Activated T-helper 1 cell treated with anti-CD3 and anti-CD28 coated beads, Interleukin-12 subunit alpha, Interleukin-12 subunit beta, Interleukin-2, Interleukin-4 antibody, amounts not matched to agents 30 ng/mL and 10 ng/mL and 1 ng/mL, durations not matched to agents 14 hours and 24 hours and 36 hours (primary cell): Measurements from ENCODE around the gene TRMT2B. TPM values are rescaled to one million over a fixed set of nuclear protein-coding genes. Genes with fewer than 3 reads are reported as not detected.
A peak's percentile ranks its signal among the peaks of the same experiment; 100 is the strongest.
"Not testable (repeated sequence)": the region's sequence is repeated elsewhere in the genome, so short reads cannot be mapped to it uniquely, and the experiment has no call there.

Source experiments
- DNase-seq: peaks from one replicate; pipeline ENCODE4 v3.0.0; 2021; ENCODE audit warnings: low spot score
- H3K27ac Mint-ChIP-seq: one replicate; pipeline ENCODE4 v1.8.0; 2021; ENCODE audit warnings: mild to moderate bottlenecking, mixed read lengths
- H3K27me3 Mint-ChIP-seq: one replicate; pipeline ENCODE4 v1.8.0; 2022; ENCODE audit warnings: mild to moderate bottlenecking, moderate library complexity, mixed read lengths; ENCODE audit not compliant: insufficient read depth
- H3K36me3 Mint-ChIP-seq: one replicate; pipeline ENCODE4 v1.8.0; 2021; ENCODE audit warnings: low read depth, mixed read lengths
- H3K4me1 Mint-ChIP-seq: one replicate; pipeline ENCODE4 v1.8.0; 2021; ENCODE audit warnings: low read depth, mixed read lengths
- H3K4me3 Mint-ChIP-seq: one replicate; pipeline ENCODE4 v1.8.0; 2021; ENCODE audit warnings: mild to moderate bottlenecking, moderate library complexity, mixed read lengths
- H3K9me3 Mint-ChIP-seq: one replicate; pipeline ENCODE4 v1.8.0; 2021; ENCODE audit warnings: mixed read lengths
- intact Hi-C: fragments of 100-400 bp; cut with micrococcal nuclease; formaldehyde crosslinking; loops from one replicate; pipeline ENCODE4 v1.15.1; 2024
- total RNA-seq: library from RNA; stranded (reverse); gene quantifications from 2 replicates; pipeline ENCODE4 v1.2.3, GENCODE V29; 2022

Gene TRMT2B
- total RNA-seq, 1 donor from 2014 or later = 19.3 TPM

- H3K36me3 Mint-ChIP-seq, H3K27me3 Mint-ChIP-seq, H3K9me3 Mint-ChIP-seq, DNase-seq, intact Hi-C loops, H3K4me3 Mint-ChIP-seq: not testable (repeated sequence)
- H3K4me1 Mint-ChIP-seq = peaks cover 11% of the 10 kb centered on the region
- peak overlapping the region; percentile 51 for H3K27ac Mint-ChIP-seq
Measured at GRCh38 chrX:101056551-101056950, 4.6 kb upstream of the TRMT2B start.

- H3K27me3 Mint-ChIP-seq = no peaks in the 10 kb centered on the region
- peak overlapping the region; percentile 93 for H3K27ac Mint-ChIP-seq
- peaks cover 9% of the 10 kb centered on the region for H3K36me3 Mint-ChIP-seq
- H3K4me3 Mint-ChIP-seq = peak overlapping the region; percentile 88
- H3K9me3 Mint-ChIP-seq = no peaks in the 10 kb centered on the region
- peaks cover 17% of the 10 kb centered on the region for H3K4me1 Mint-ChIP-seq
- intact Hi-C loops = loop anchor here (1.0 to 5.0 kb wide), 6 partner anchors 56 to 356 kb away; partner anchors contain the start of genes CSTF2, GLA, HNRNPH2 and RPL36A
- no peak for DNase-seq
Measured at GRCh38 chrX:101051153-101051548, 760 bp downstream of the TRMT2B start.

GRCh38 chrX:101040197-101040596 lies 11.7 kb downstream of the TRMT2B start:
- no peak overlapping the region for H3K4me3 Mint-ChIP-seq
- intact Hi-C loops = loop anchor here (10.0 kb wide), 1 partner anchor 245 kb away; no protein-coding TSS in a partner anchor
- no peaks in the 10 kb centered on the region for H3K4me1 Mint-ChIP-seq
- H3K9me3 Mint-ChIP-seq = no peaks in the 10 kb centered on the region
- no peak overlapping the region for H3K27ac Mint-ChIP-seq
- DNase-seq = no peak
- H3K36me3 Mint-ChIP-seq = peaks cover 17% of the 10 kb centered on the region
- H3K27me3 Mint-ChIP-seq = no peaks in the 10 kb centered on the region

- Mint-ChIP-seq H3K36me3 (peaks cover 19% of the 10 kb centered on the region), H3K27me3 (no peaks in the 10 kb centered on the region), H3K4me3 (no peak overlapping the region), H3K27ac (no peak overlapping the region), H3K9me3 (no peaks in the 10 kb centered on the region), H3K4me1 (no peaks in the 10 kb centered on the region)
- intact Hi-C loops = no loop called here
- no peak for DNase-seq
Measured at GRCh38 chrX:101037231-101037630, 14.7 kb downstream of the TRMT2B start.

- H3K4me1 Mint-ChIP-seq = peaks cover 14% of the 10 kb centered on the region
- no peak overlapping the region for H3K4me3 Mint-ChIP-seq
- H3K9me3 Mint-ChIP-seq = no peaks in the 10 kb centered on the region
- H3K27me3 Mint-ChIP-seq = no peaks in the 10 kb centered on the region
- intact Hi-C loops = no loop called here
- H3K27ac Mint-ChIP-seq = no peak overlapping the region
- peaks cover 35% of the 10 kb centered on the region for H3K36me3 Mint-ChIP-seq
- DNase-seq = no peak
Measured at GRCh38 chrX:101029665-101030064, 22.2 kb downstream of the TRMT2B start.

- Mint-ChIP-seq H3K36me3 (peaks cover 35% of the 10 kb centered on the region), H3K27ac (peak overlapping the region; percentile 47), H3K9me3 (no peaks in the 10 kb centered on the region), H3K4me3 (no peak overlapping the region), H3K4me1 (peaks cover 14% of the 10 kb centered on the region), H3K27me3 (no peaks in the 10 kb centered on the region)
- no peak for DNase-seq
- intact Hi-C loops = no loop called here
Measured at GRCh38 chrX:101028562-101028961, 23.3 kb downstream of the TRMT2B start.

- no peak for DNase-seq
- intact Hi-C loops = no loop called here
- Mint-ChIP-seq H3K36me3 (peaks cover 34% of the 10 kb centered on the region), H3K4me1 (peaks cover 14% of the 10 kb centered on the region), H3K27me3 (no peaks in the 10 kb centered on the region), H3K4me3 (no peak overlapping the region), H3K9me3 (no peaks in the 10 kb centered on the region), H3K27ac (peak overlapping the region; percentile 2)
Measured at GRCh38 chrX:101025126-101025525, 26.8 kb downstream of the TRMT2B start.

GRCh38 chrX:101022020-101022419 lies 29.9 kb downstream of the TRMT2B start:
- peaks cover 4% of the 10 kb centered on the region for H3K4me1 Mint-ChIP-seq

GRCh38 chrX:101012031-101012430 lies 39.9 kb downstream of the TRMT2B start:
- H3K36me3 Mint-ChIP-seq = peaks cover 13% of the 10 kb centered on the region
- H3K27me3 Mint-ChIP-seq, DNase-seq, H3K4me1 Mint-ChIP-seq, H3K27ac Mint-ChIP-seq, H3K4me3 Mint-ChIP-seq, intact Hi-C loops, H3K9me3 Mint-ChIP-seq: not testable (repeated sequence)

More at GRCh38 chrX:101022020-101022419, 29.9 kb downstream of the TRMT2B start:
- Mint-ChIP-seq H3K36me3 (peaks cover 26% of the 10 kb centered on the region), H3K9me3 (no peaks in the 10 kb centered on the region), H3K4me3 (no peak overlapping the region), H3K27ac (no peak overlapping the region), H3K27me3 (no peaks in the 10 kb centered on the region)
- DNase-seq = no peak
- intact Hi-C loops = no loop called here

- H3K4me1 Mint-ChIP-seq = no peaks in the 10 kb centered on the region
Measured at GRCh38 chrX:101009090-101009489, 42.8 kb downstream of the TRMT2B start.

GRCh38 chrX:100999451-100999850 lies 52.5 kb downstream of the TRMT2B start:
- Mint-ChIP-seq H3K27me3 (no peaks in the 10 kb centered on the region), H3K4me3 (no peak overlapping the region), H3K27ac (no peak overlapping the region), H3K9me3 (no peaks in the 10 kb centered on the region), H3K4me1 (peaks cover 20% of the 10 kb centered on the region), H3K36me3 (no peaks in the 10 kb centered on the region)
- intact Hi-C loops = no loop called here
- no peak for DNase-seq

More at GRCh38 chrX:101009090-101009489, 42.8 kb downstream of the TRMT2B start:
- Mint-ChIP-seq H3K9me3 (no peaks in the 10 kb centered on the region), H3K27me3 (no peaks in the 10 kb centered on the region), H3K4me3 (no peak overlapping the region), H3K27ac (no peak overlapping the region), H3K36me3 (peaks cover 15% of the 10 kb centered on the region)
- intact Hi-C loops = no loop called here
- DNase-seq = no peak

- H3K4me3 Mint-ChIP-seq = peak overlapping the region; percentile 30
- intact Hi-C loops = loop anchor here (1.0 to 2.0 kb wide), 3 partner anchors 56 to 175 kb away; partner anchors contain the start of gene CSTF2
Measured at GRCh38 chrX:100995469-100995868, 56.4 kb downstream of the TRMT2B start.

GRCh38 chrX:100994352-100995281 lies 57.3 kb downstream of the TRMT2B start:
- intact Hi-C loops = loop anchor here (1.0 to 2.0 kb wide), 4 partner anchors 57 to 174 kb away; partner anchors contain the start of gene CSTF2
- peak overlapping the region; percentile 82 for H3K27ac Mint-ChIP-seq
- H3K9me3 Mint-ChIP-seq = no peaks in the 10 kb centered on the region
- H3K27me3 Mint-ChIP-seq = no peaks in the 10 kb centered on the region
- H3K4me3 Mint-ChIP-seq = peak overlapping the region; percentile 30
- H3K4me1 Mint-ChIP-seq = peaks cover 30% of the 10 kb centered on the region
- DNase-seq = no peak
- peaks cover 1% of the 10 kb centered on the region for H3K36me3 Mint-ChIP-seq

More at GRCh38 chrX:100995469-100995868, 56.4 kb downstream of the TRMT2B start:
- no peak for DNase-seq
- no peaks in the 10 kb centered on the region for H3K9me3 Mint-ChIP-seq
- H3K27me3 Mint-ChIP-seq = no peaks in the 10 kb centered on the region
- peaks cover 30% of the 10 kb centered on the region for H3K4me1 Mint-ChIP-seq
- peaks cover 1% of the 10 kb centered on the region for H3K36me3 Mint-ChIP-seq
- H3K27ac Mint-ChIP-seq = peak overlapping the region; percentile 82
